ENCODE data around the gene LBH.

The LBH gene

GRCh38 chr2:30301551-30301950, 70.2 kb downstream of the LBH start:
- H3K4me3 Mint-ChIP-seq = no peak overlapping the region
- no peak overlapping the region for H3K27ac Mint-ChIP-seq
- H3K4me1 Mint-ChIP-seq = peaks cover 13% of the 10 kb centered on the region
- peaks cover 3% of the 10 kb centered on the region for H3K27me3 Mint-ChIP-seq (ENCODE audit: low read depth)
- TF ChIP-seq CTCF (IDR thresholded peaks at IDR 0.05; ENCODE audit: unreplicated experiment in 3 of 3) = no peak
- no peaks in the 10 kb centered on the region for H3K9me3 Mint-ChIP-seq
- no peaks in the 10 kb centered on the region for H3K36me3 Mint-ChIP-seq (ENCODE audit: low read depth)

- Mint-ChIP-seq H3K4me3 (no peak overlapping the region), H3K4me1 (peaks cover 13% of the 10 kb centered on the region), H3K27ac (no peak overlapping the region), H3K36me3 (ENCODE audit: low read depth) (no peaks in the 10 kb centered on the region), H3K9me3 (no peaks in the 10 kb centered on the region), H3K27me3 (ENCODE audit: low read depth) (peaks cover 3% of the 10 kb centered on the region)
- TF ChIP-seq CTCF (IDR thresholded peaks at IDR 0.05; ENCODE audit: unreplicated experiment in 3 of 3) = no peak
Observed at GRCh38 chr2:30302566-30302965, 71.2 kb downstream of the LBH start.

GRCh38 chr2:30303095-30303494, 71.8 kb downstream of the LBH start:
- no peaks in the 10 kb centered on the region for H3K36me3 Mint-ChIP-seq (ENCODE audit: low read depth)
- H3K4me1 Mint-ChIP-seq = peaks cover 13% of the 10 kb centered on the region
- H3K27ac Mint-ChIP-seq = no peak overlapping the region
- no peaks in the 10 kb centered on the region for H3K9me3 Mint-ChIP-seq
- no peak for TF ChIP-seq CTCF (IDR thresholded peaks at IDR 0.05; ENCODE audit: unreplicated experiment in 3 of 3)
- no peak overlapping the region for H3K4me3 Mint-ChIP-seq
- H3K27me3 Mint-ChIP-seq (ENCODE audit: low read depth) = peaks cover 3% of the 10 kb centered on the region

GRCh38 chr2:30305235-30305634, 73.9 kb downstream of the LBH start:
- Mint-ChIP-seq H3K9me3 (no peaks in the 10 kb centered on the region), H3K27ac (no peak overlapping the region), H3K36me3 (ENCODE audit: low read depth) (no peaks in the 10 kb centered on the region), H3K4me1 (peaks cover 13% of the 10 kb centered on the region), H3K4me3 (no peak overlapping the region), H3K27me3 (ENCODE audit: low read depth) (peaks cover 3% of the 10 kb centered on the region)
- TF ChIP-seq CTCF (IDR thresholded peaks at IDR 0.05; ENCODE audit: unreplicated experiment in 3 of 3) = no peak

- TF ChIP-seq CTCF (IDR thresholded peaks at IDR 0.05; ENCODE audit: unreplicated experiment in 3 of 3) = no peak
- Mint-ChIP-seq H3K4me1 (peaks cover 11% of the 10 kb centered on the region), H3K27ac (no peak overlapping the region), H3K36me3 (ENCODE audit: low read depth) (no peaks in the 10 kb centered on the region), H3K4me3 (no peak overlapping the region), H3K9me3 (no peaks in the 10 kb centered on the region), H3K27me3 (ENCODE audit: low read depth) (peaks cover 3% of the 10 kb centered on the region)
Observed at GRCh38 chr2:30306522-30306921, 75.2 kb downstream of the LBH start.

- Mint-ChIP-seq H3K36me3 (ENCODE audit: low read depth) (no peaks in the 10 kb centered on the region), H3K27ac (no peak overlapping the region), H3K4me3 (no peak overlapping the region), H3K4me1 (peaks cover 5% of the 10 kb centered on the region), H3K9me3 (no peaks in the 10 kb centered on the region), H3K27me3 (ENCODE audit: low read depth) (peaks cover 3% of the 10 kb centered on the region)
- TF ChIP-seq CTCF (IDR thresholded peaks at IDR 0.05; ENCODE audit: unreplicated experiment in 3 of 3) = no peak
Observed at GRCh38 chr2:30308280-30308679, 76.9 kb downstream of the LBH start.

All from nephron (organoid).